SK-N-SH treated with all-trans-retinoic acid at 6 μM for 48 hours (cell line): Measurements from ENCODE around the gene GRM4.

Source experiments
- CSDC2 ChIP-seq: fragments of 250-450 bp; sonication (Bioruptor Pico); IDR thresholded peaks from 2 replicates; pipeline ENCODE4 v1.5.0; 2020; ENCODE audit warnings: mild to moderate bottlenecking, moderate library complexity
- PATZ1 ChIP-seq: fragments of 250-450 bp; sonication (Bioruptor Pico); IDR thresholded peaks from 2 replicates; pipeline ENCODE4 v1.8.0; 2020; ENCODE audit warnings: mild to moderate bottlenecking, moderate library complexity, borderline replicate concordance
- ZFP30 ChIP-seq: fragments of 450-650 bp; formaldehyde crosslinking; IDR thresholded peaks from 2 replicates; pipeline ENCODE4 v1.5.0; 2022; ENCODE audit warnings: mild to moderate bottlenecking, moderate library complexity
- ZNF8 ChIP-seq: fragments of 450-650 bp; formaldehyde crosslinking; IDR thresholded peaks from 2 replicates; pipeline ENCODE4 v1.5.0; 2020; ENCODE audit warnings: mild to moderate bottlenecking, moderate library complexity
- TF ChIP-seq, protein P1 (sequence below): fragments of 250-450 bp; sonication (Bioruptor Pico); IDR thresholded peaks from 2 replicates; pipeline ENCODE4 v1.5.1; 2020; ENCODE audit warnings: low read depth, mild to moderate bottlenecking, moderate library complexity
- TF ChIP-seq, protein P2 (sequence below): fragments of 250-450 bp; sonication (Bioruptor Pico); IDR thresholded peaks from 2 replicates; pipeline ENCODE4 v1.5.1; 2021; ENCODE audit warnings: mild to moderate bottlenecking, moderate library complexity

DNA sequence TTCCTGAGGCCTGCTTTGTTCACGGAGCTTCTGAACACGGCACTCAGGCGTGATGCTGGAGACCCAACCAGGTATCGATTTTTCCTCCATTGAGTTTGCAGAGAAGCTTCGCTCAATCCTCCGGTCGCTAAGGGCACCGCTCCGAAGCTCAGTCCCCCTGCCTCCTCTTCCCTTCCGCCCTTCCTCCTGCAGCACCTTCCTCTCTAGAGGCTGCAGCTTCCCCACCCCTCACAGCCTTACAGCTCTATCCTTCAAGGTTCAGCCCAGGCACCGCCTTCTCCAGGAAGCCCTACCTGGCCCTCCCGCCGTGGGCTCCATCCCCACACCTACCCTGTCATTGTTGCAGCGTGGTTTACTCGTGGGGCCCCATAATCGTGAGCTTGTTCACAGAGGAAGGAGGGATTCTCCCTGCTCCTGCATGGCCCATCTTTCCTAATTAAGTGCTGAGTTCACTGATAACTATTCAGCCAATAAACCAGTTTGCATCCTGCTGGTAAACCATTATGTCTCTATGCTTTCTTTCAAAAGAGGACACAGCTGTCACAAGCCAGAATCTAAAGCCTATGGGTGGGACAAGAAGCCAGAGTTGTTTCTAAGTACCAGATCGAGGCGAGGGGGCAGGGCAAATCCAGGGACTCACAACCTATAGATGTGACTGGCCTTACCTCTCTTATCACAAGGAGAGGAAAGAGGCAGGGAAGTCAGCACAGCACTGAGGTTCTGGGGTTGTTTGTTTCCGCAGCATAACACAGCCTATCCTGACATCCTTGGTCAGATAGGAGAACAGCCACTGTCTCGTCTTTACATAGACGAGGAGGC lies 152.0 kb downstream of the GRM4 start:
- TF ChIP-seq CSDC2 (CRISPR knock-in tag) (no peak), PATZ1 (CRISPR knock-in tag) (no peak), ZFP30 (CRISPR knock-in tag) (no peak), ZNF8 (CRISPR knock-in tag) (no peak)
- TF ChIP-seq, protein P1, sequence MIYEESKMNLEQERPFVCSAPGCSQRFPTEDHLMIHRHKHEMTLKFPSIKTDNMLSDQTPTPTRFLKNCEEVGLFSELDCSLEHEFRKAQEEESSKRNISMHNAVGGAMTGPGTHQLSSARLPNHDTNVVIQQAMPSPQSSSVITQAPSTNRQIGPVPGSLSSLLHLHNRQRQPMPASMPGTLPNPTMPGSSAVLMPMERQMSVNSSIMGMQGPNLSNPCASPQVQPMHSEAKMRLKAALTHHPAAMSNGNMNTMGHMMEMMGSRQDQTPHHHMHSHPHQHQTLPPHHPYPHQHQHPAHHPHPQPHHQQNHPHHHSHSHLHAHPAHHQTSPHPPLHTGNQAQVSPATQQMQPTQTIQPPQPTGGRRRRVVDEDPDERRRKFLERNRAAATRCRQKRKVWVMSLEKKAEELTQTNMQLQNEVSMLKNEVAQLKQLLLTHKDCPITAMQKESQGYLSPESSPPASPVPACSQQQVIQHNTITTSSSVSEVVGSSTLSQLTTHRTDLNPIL (CRISPR knock-in tag) = no peak
- TF ChIP-seq, protein P2, sequence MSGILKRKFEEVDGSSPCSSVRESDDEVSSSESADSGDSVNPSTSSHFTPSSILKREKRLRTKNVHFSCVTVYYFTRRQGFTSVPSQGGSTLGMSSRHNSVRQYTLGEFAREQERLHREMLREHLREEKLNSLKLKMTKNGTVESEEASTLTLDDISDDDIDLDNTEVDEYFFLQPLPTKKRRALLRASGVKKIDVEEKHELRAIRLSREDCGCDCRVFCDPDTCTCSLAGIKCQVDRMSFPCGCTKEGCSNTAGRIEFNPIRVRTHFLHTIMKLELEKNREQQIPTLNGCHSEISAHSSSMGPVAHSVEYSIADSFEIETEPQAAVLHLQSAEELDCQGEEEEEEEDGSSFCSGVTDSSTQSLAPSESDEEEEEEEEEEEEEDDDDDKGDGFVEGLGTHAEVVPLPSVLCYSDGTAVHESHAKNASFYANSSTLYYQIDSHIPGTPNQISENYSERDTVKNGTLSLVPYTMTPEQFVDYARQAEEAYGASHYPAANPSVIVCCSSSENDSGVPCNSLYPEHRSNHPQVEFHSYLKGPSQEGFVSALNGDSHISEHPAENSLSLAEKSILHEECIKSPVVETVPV = no peak
